Lower lobe of right lung (tissue), 2 donors: ENCODE data around the gene SLC9A9. TPM values are rescaled to one million over a fixed set of nuclear protein-coding genes. Genes with fewer than 3 reads are reported as not detected.

Experiments
- ATAC-seq, 2 donors: fragments of 200-7000 bp; cut with Tn5 transposase; one replicate each; pipeline ENCODE4 v1.9.1; 2020 to 2022; ENCODE audit warnings: mild to moderate bottlenecking in 2 of 2, moderate library complexity in 2 of 2
- DNase-seq: peaks from one replicate; pipeline ENCODE4 v3.0.0-alpha.2; 2020
- H3K27ac ChIP-seq: fragments of 200-600 bp; one replicate; pipeline ENCODE4 v1.8.0; 2022
- H3K27me3 ChIP-seq: fragments of 200-600 bp; one replicate; pipeline ENCODE4 v1.8.0; 2022; ENCODE audit warnings: low read depth
- H3K36me3 ChIP-seq: fragments of 200-600 bp; one replicate; pipeline ENCODE4 v1.8.0; 2022; ENCODE audit warnings: mild to moderate bottlenecking
- H3K4me1 ChIP-seq: fragments of 200-600 bp; one replicate; pipeline ENCODE4 v1.8.0; 2022
- H3K4me3 ChIP-seq: fragments of 200-600 bp; one replicate; pipeline ENCODE4 v1.8.0; 2022; ENCODE audit warnings: mild to moderate bottlenecking
- H3K9me3 ChIP-seq: fragments of 200-600 bp; one replicate; pipeline ENCODE4 v1.8.0; 2022
- CTCF ChIP-seq: fragments of 200-600 bp; IDR thresholded peaks from one replicate; pipeline ENCODE4 v1.8.0; 2022; ENCODE audit warnings: antibody characterized with exemption, mild to moderate bottlenecking
- intact Hi-C: fragments of 100-400 bp; cut with DNase I; formaldehyde crosslinking; loops from one replicate; pipeline ENCODE4 v1.11.0; 2022
- total RNA-seq: library from RNA; stranded (reverse); fragmentation: NEBNext Ultra II Directional; extraction: Animal tissue kit (Norgen Biotek cat#: 25700); gene quantifications from one replicate; pipeline ENCODE4 v1.2.1, GENCODE V29; 2021
- donor health status: DM: no; HTN: yes; CAD: no; lungs with severe emphysema.

The SLC9A9 gene
- total RNA-seq, 1 donor from 2014 or later = 15.6 TPM

DNA sequence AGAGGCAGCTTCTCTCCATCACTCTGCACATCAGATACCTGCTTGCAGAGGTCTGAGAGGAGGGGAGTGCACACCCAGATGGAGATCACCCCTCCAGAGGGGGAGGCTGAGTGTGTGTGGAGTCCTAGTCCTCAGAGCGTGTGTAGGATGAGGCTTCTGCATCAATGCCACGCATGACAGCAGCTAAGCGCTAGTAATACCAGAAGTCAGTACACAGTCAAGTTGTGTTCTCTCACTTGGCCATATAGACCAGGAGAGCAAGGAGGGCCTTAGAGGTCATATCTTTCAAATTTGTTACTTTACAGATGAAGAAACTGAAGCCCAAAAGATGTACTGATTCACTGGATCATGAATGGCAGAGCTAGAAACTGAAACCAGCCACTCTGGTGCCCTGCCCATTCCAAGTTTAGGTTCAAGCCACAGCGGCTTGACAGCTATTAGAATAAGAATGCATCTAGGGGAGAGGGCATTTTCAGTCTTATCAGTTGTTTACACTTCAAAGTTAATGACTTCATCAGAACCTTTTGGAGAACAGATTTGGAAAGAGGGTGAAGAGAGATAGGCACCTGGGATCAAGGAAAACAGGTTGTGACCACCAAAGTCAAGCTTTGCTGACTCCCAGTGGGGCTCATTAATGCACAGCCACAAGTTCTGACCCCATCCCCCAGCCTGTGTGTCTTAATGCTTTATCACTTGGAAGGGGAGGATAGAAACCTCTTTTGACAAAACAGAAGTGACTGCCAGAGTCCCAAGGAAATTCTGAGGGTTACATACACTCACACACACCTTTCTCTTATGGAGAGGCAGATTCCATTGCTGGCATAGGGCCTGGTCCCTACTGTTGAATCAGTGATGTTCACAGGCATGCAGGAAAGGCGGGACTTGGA is 418.4 kb downstream of the SLC9A9 start:
- intact Hi-C loops = no loop called here
- H3K27me3 ChIP-seq = no peaks in the 10 kb centered on the region
- no peaks in the 10 kb centered on the region for H3K9me3 ChIP-seq
- no peak overlapping the region for H3K4me3 ChIP-seq
- H3K36me3 ChIP-seq = no peaks in the 10 kb centered on the region
- no peak for DNase-seq
- H3K4me1 ChIP-seq = no peaks in the 10 kb centered on the region
- ATAC-seq = peak in 1 of 2 donors; percentile 34
- H3K27ac ChIP-seq = no peak overlapping the region
- TF ChIP-seq CTCF = no peak

- Histone ChIP-seq H3K4me3 (no peak overlapping the region), H3K36me3 (no peaks in the 10 kb centered on the region), H3K4me1 (no peaks in the 10 kb centered on the region), H3K9me3 (no peaks in the 10 kb centered on the region), H3K27ac (no peak overlapping the region), H3K27me3 (no peaks in the 10 kb centered on the region)
- ATAC-seq (no peak), DNase-seq (no peak)
- TF ChIP-seq CTCF = no peak
- intact Hi-C loops = no loop called here
These were observed 420.0 kb downstream of the SLC9A9 start for GRCh38 chr3:143428294-143428693.

DNA sequence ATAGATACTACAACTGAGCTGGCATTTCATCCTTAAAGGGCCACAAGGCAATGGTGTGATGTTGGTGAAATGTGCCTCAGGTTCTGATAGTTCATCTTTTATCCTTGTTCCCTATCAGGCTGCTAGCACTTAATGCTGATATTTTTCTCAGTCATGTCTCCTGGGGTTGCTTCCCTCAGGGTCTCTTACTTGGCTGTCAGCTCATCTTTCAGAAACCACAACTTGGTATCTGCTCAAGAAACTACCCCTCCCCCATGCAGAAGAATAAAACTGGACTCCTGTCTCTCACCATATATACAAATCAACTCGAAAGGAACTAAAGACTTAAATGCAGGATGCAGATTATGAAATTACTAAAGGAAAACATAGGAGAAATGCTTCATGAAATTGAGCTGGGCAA is 420.6 kb downstream of the SLC9A9 start:
- no peaks in the 10 kb centered on the region for H3K27me3 ChIP-seq
- H3K4me3 ChIP-seq = no peak overlapping the region
- TF ChIP-seq CTCF = no peak
- DNase-seq (no peak), ATAC-seq (no peak)
- H3K9me3 ChIP-seq = no peaks in the 10 kb centered on the region
- H3K4me1 ChIP-seq = no peaks in the 10 kb centered on the region
- intact Hi-C loops = no loop called here
- no peak overlapping the region for H3K27ac ChIP-seq
- no peaks in the 10 kb centered on the region for H3K36me3 ChIP-seq

DNA sequence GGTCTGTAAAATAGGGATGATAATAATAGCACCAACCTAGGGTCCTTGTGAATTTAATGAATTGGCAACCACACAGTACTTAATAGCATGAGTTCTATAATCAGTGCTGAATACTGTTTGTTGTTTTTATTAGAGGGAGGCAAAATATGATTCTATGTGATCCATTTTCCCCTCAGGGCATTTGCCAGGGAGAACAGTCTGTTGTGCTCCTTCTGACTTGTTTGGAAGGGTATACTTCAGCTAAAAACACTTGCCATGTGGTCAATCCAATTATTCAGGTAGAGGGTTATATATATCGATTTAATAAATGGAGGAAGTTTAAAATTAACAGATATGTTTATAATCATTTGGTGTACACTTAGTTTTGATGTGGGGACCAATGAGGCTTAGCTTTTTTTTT is 423.4 kb downstream of the SLC9A9 start:
- H3K4me1 ChIP-seq = no peaks in the 10 kb centered on the region

GRCh38 chr3:143421556-143421955 is 426.7 kb downstream of the SLC9A9 start:
- no peak overlapping the region for H3K4me3 ChIP-seq
- DNase-seq (no peak), ATAC-seq (no peak)
- H3K27ac ChIP-seq = no peak overlapping the region
- H3K9me3 ChIP-seq = no peaks in the 10 kb centered on the region
- intact Hi-C loops = no loop called here
- H3K36me3 ChIP-seq = no peaks in the 10 kb centered on the region
- no peak for TF ChIP-seq CTCF
- no peaks in the 10 kb centered on the region for H3K4me1 ChIP-seq
- no peaks in the 10 kb centered on the region for H3K27me3 ChIP-seq

More for the DNA sequence above, 423.4 kb downstream of the SLC9A9 start:
- no peaks in the 10 kb centered on the region for H3K27me3 ChIP-seq
- no peaks in the 10 kb centered on the region for H3K9me3 ChIP-seq
- intact Hi-C loops = no loop called here
- no peaks in the 10 kb centered on the region for H3K36me3 ChIP-seq
- no peak overlapping the region for H3K4me3 ChIP-seq
- no peak overlapping the region for H3K27ac ChIP-seq
- ATAC-seq (no peak), DNase-seq (no peak)
- TF ChIP-seq CTCF = no peak
